NCI-H2227 treated with DMSO at 0.1 percent for 48 hours (cell line): ENCODE data around the gene MAGEC1.
A peak's percentile ranks its signal among the peaks of the same experiment; 100 is the strongest.
"Not testable (repeated sequence)": the region's sequence is repeated elsewhere in the genome, so short reads cannot be mapped to it uniquely, and the experiment has no call there.

Source experiments
- DNase-seq: peaks from one replicate; lab custom pipeline; 2025; lab: John Stamatoyannopoulos, UW

MAGEC1 gene, protein sequence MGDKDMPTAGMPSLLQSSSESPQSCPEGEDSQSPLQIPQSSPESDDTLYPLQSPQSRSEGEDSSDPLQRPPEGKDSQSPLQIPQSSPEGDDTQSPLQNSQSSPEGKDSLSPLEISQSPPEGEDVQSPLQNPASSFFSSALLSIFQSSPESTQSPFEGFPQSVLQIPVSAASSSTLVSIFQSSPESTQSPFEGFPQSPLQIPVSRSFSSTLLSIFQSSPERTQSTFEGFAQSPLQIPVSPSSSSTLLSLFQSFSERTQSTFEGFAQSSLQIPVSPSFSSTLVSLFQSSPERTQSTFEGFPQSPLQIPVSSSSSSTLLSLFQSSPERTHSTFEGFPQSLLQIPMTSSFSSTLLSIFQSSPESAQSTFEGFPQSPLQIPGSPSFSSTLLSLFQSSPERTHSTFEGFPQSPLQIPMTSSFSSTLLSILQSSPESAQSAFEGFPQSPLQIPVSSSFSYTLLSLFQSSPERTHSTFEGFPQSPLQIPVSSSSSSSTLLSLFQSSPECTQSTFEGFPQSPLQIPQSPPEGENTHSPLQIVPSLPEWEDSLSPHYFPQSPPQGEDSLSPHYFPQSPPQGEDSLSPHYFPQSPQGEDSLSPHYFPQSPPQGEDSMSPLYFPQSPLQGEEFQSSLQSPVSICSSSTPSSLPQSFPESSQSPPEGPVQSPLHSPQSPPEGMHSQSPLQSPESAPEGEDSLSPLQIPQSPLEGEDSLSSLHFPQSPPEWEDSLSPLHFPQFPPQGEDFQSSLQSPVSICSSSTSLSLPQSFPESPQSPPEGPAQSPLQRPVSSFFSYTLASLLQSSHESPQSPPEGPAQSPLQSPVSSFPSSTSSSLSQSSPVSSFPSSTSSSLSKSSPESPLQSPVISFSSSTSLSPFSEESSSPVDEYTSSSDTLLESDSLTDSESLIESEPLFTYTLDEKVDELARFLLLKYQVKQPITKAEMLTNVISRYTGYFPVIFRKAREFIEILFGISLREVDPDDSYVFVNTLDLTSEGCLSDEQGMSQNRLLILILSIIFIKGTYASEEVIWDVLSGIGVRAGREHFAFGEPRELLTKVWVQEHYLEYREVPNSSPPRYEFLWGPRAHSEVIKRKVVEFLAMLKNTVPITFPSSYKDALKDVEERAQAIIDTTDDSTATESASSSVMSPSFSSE

DNA sequence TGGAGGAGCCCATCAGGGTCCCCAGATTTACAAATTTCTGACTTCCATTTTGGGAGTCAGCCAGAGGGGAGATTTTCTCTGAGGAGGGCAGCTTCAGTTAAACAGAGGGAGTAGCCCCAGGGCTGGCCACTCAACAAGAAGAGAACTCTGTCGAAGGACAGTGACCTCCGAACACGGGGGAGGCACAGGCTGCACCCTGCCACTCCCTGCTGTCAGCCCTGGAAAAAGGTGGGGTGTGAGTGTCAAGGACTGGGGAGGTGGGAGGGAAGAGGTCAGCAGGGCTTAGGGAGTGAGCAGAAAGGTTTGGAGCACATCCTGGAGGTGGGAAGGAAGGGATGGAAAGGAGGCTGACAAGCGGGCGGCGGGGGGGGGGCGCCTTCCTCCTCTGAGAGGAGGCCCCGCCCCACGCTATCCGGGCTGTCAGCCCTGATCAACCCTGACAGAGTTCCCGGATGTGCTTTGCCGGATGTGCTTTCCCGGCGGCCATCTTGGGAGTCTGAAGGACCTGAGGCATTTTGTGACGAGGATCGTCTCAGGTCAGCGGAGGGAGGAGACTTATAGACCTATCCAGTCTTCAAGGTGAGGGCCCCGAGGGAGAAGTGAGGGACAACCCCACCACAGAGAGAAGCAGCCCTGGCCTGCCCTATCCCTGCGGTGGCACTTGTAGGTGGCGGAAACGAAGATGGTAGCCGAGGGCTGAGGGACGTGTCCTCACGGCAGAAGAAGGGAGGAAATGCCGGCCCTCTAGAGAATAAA lies at the start of gene MAGEC1:
MAGEC1 (plus strand) TSS at position 495 of the 756 bp plus-strand sequence. CDS start 1,179 bp downstream, outside the sequence.
- DNase-seq = peak; percentile 33

DNA sequence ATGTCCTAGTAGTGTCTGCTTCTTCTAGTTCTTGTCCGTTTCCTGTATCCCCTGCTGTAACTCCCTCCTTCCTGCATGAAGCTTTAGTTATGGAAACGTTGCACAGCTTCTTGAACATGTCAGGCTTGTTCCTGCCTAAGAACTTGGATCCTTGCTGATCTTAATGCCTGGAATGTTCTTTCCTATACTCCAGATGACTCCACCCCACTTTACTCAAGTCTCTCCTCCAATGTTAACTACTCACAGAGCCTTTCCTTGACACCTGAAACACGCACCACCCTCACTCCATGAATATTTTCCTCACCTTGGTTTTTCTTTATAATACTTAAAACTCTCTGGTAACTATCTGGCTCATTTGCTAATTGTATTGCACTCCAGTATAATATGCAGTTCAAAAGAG lies 46.2 kb upstream of the MAGEC1 start:
- DNase-seq = no peak

DNA sequence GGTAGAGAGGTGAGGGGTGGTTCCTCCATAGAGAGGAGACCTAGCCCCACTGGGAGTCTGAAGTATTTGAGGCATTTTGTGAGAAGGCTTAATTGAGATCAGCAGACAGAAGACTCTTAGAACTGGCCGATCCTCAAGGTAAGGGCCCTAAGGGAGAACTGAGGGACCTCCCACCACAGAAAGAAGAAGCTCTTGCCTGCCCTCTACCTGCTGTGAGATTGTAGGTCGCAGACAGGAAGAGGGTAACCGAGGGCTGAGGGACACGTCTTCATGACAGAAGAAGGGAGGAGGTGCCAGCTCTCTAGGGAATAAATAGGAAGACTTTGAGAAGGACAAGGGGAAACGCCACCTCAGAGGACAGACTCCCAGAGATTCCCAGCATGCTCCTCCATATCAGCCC lies 24.1 kb upstream of the MAGEC1 start:
- no peak for DNase-seq

DNA sequence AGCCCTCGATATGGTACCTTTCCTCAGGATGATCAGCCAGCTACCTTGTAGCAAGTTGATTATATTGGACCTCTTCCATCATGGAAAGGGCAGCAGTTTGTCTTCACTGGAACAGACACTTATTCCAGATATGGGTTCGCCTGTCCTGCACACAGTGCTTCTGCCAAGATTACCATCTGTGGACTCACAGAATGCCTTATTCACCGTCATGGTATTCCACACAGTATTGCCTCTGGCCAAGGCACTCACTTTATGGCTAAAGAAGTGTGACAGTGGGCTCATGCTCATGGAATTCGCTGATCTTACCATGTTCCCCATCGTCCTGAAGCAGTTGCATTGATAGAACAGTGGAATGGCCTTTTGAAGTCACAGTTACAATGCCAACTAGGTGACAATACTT lies 14.9 kb upstream of the MAGEC1 start:
- not testable (repeated sequence) for DNase-seq

DNA sequence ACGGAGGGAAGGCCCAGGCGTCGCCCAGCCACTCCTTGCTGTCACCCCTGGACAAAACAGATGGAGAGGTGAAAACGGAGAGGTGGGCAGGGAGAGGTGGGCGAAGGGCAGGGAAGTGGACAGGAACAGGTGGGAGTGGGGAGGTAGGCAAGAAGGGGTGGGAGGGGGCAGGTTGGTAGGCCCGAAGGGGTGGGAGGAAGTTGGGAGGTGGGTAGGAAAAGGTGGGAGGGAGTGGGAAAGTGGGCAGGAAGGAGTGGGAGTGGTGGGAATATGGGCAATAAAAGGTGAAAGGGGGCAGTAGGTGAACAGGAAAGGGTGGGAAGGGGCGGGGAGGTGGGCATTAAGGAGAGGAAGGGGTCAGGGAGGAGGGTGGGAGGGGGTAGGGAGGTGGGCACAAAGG lies 9.0 kb upstream of the MAGEC1 start:
- DNase-seq = no peak

DNA sequence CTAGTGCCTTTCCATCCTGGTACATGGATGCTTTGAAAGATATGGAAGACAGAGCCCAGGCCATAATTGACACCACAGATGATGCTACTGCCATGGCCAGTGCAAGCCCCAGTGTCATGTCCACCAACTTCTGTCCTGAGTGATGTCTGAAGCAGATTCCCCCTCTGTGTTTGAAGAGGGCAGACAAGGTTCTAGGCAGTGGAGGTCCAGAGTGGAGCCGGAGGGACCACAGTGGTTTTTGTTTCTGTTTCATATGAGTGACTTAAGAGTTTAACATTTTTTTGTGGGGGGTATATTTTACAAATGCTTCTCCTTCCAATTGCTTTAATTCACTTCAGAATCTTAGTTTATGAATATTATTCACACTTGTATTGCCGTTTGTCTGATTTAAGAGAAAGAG lies 6.0 kb upstream of the MAGEC1 start:
- DNase-seq = no peak

DNA sequence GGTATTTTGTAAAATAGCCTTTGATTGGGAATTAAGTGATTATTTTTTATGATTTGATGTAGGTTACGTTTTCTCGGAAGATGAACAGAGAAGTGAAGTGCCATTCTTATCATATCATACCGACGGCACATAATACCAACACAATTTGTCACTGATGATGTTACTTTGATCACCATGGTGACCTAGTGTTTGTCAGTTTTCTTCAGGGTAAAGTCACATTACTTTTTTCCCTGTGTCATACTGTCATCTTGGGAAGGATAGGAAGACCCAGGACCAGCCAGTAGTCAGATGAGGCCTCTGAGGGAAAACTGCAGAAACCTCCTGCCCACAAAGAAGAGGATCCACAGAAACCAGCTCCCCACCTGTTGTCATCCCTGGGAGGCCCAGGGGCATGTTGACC lies 1.3 kb upstream of the MAGEC1 start:
- no peak for DNase-seq

DNA sequence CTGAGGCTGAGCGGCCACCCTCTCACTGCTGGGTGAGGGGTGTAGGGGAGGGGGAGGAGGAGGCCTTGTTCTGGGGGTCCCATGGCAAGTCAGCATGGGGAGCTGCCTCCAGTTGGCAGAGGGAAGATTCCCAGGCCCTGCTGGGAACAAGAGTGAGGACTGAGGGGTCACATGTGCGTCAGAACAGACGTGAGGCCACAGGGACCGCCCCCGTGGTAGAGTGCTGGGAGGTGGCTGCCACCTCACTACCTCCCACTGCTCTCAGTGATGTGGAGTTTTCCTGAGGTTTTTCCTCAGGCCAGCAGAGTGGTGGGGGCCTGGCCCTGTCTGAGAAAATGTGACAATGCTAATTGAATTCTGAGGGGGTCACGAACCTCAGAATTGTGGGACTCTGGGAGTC lies 568 bp downstream of the MAGEC1 start:
- DNase-seq = no peak

DNA sequence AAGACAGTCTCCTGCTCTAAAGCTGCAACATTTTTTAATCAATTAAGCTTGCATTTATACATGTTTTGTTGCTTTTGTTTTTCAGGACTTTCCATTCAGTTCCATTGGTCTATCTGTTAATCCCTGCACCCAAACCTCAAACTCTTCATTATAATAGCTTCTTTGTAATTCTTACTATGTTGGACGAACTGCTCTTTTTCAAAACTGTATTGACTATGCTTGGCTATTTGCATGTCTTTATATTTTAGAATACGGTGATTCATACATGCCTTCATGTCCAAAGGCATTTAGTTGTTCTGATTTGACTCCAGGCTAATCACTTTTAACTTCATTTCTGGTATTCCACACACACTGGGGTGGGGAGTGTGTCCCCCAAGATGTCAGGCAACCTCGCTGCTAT lies 14.1 kb downstream of the MAGEC1 start:
- DNase-seq = no peak

DNA sequence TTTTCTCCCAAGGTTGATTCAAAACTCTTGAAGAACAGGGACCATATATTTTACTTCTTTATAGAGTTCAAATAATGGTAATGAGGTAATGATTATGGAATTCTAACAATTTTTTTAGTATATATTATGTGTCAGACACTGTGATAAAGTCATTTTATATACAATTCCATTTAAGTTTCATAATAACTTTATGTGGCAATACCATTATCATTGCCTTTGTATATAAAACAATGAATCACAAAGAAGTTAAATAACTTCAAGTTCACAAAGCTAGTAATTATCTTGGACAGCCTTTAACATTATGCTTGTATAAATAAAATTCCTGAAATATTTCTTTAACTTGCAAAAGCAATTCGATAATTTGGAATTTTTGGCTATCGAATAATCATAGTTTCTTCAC lies 20.6 kb downstream of the MAGEC1 start:
- no peak for DNase-seq

DNA sequence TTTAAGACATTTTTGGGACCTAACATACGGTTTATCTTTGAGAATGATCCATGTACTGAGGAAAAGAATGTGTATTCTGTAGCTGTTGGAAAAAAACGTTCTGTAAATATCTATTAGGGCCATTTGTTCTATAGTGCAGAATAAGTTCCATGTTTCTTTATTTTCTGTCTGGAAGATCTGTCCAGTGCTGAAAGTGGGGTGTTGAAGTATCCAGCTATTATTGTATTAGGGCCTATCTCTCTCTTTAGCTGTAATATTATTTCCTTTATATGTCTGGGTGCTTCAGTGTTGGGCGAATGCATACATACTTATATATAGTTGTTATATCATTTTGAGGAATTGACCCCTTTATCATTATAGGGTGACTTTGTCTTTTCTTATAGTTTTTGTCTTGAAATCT lies 24.7 kb downstream of the MAGEC1 start:
- DNase-seq = no peak

DNA sequence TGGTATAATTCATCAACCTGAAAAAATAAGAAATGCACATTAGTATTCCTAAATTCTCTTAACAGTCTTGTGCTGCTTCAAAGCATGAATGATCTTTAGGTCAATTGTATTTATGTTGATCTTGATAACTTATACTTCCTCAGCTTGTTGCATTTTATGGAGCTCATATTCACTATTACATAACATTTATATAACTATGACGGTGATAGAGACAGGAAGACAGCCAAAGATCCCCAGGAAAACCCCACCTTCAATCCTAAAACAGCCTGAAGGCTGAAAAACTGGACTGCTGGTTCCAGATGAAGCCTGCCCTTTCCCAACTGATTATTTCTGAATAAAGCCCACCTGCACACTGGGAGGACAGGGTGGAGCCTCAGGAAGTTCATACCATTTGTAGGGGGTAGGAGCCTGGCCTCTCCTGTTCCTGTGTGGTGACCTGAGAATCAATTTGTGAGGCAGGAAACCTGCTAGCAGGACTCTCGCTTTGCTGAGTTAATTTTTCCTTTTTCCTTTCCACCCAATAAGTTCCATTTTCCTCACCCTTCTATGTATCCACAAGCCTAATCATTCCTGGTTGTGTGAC lies 30.5 kb downstream of the MAGEC1 start:
- DNase-seq = no peak

DNA sequence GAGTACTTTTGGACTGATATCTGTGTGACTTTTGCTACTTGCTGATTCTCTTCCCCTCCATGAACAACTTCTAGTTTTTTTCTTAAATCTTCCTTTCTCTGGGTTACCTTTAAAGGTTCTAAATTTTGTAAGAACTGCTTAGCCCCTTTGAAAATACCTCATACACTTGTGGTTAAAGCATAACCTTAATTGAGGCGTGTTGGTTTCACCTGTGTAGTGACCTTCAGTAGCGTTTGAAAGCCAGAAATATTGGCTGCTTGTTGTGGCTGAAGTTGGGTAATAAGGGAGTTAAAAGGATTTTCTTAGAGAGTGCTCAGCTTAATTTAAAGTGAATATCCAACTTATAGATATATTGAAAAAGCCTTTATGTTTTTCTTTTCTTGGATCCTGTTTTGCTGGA lies 32.0 kb downstream of the MAGEC1 start:
- no peak for DNase-seq

DNA sequence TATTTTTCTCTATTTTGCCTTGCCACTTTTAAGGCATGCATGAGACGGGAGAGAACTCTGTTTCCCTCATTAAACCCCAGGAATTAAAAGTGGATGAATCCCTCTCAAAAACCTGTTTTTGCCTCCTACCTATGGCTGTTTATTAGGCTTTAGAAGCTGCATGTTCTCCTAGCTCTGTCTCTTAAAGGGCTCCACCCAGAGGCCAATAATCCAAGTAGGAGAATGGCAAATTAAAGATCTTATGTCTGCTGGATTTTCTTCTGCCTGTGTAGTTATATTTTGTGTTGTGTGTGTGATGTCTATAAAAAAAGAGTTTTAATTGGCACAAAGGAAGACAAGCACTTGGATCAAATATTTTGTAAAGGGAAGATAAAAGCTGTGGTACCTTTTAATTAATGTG lies 32.4 kb downstream of the MAGEC1 start:
- DNase-seq = no peak

DNA sequence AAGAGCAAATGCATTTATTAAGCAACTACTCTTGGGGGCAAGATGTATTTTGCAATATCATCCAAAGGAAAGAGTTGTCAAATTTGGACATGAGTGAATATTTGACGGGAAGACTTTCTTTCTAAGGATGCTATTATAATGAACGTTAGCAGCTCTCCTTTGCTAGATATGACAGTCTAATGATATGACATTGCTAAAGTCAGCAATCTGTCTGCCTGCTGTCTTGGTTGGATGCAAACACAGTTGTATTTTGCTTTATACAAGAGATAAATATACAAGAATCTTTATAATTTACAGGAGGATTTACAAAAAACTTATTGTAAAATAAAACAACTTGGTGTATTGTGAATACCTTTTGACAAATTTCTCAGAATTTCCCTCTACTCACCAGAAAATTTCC lies 37.5 kb downstream of the MAGEC1 start:
- no peak for DNase-seq

DNA sequence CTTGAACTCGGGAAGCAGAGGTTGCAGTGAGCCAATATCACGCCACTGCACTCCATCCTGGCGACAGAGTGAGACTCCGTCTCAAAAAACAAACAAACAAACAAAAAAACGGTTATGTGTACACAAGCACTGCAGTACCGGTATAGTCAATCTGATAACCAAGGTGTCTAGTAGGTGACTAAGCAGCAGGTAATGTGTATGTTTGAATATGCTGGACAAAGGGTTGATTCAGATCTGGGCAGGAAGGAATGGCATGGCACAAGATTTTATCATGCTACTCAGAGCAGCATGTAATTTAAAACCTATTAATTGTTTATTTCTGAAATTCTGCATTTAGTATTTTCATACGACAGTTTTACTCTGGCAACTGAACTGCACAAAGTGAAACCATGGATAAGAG lies 41.7 kb downstream of the MAGEC1 start:
- DNase-seq = no peak

DNA sequence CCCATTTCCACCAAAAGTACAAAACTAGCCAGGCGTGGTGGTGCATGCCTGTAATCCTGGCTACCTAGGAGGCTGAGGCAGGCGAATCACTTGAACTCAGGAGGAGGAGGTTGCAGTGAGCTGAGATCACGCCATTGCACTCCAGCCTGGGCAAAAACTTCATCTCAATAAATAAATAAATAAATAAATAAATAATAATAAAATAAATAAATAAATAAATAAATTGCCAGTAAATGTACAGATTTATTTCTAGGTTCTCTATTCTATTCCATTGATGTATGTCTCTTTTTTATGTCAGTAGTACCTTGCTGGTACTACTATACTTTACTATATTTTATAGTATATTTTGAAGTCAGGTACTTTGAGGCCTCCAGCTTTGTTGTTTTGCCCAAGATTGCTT lies 43.7 kb downstream of the MAGEC1 start:
- no peak for DNase-seq

DNA sequence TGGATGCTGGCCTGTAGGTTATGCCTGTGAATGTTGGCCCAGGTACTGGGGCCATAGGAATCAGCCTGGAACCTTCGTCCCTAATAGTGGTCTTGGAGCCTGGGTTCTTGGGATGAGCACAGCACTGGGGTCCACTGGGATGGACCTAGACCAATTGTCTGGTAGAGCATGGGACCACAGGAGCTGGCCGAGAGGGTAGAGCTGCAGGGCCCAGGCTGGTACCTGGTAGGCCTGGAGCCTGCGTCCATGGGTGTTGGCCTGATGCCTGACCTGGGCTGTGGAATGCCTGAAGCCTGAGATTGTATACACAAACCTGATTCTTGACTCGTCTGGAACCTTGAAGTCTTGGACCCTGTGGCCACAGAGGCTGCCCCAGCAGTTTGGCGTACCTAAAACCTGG lies 48.9 kb downstream of the MAGEC1 start:
- DNase-seq = no peak

DNA sequence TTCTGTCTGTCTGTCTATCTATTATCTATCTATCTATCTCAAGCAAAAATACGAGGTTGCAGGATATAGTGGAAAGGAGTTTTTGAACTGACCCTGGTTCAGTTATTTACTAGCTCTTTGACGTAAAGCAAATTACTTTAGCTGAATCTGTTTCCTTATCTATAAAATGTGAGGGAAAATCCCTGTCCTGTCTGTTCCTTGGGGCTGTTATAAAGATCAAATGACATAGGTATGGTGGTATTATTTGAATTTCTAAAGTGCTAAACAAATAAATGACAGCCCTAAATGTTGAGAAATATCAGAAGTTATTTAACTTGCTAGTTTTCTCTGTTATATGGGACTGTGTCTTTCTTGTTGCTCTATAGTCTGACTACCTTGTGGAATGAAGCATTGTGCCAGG lies 55.0 kb downstream of the MAGEC1 start:
- DNase-seq = no peak
